ENCODE results near the gene HELZ.

GRCh38 chr17:67109111-67109510 is 135.9 kb downstream of the HELZ start:
- TF ChIP-seq, protein P1, sequence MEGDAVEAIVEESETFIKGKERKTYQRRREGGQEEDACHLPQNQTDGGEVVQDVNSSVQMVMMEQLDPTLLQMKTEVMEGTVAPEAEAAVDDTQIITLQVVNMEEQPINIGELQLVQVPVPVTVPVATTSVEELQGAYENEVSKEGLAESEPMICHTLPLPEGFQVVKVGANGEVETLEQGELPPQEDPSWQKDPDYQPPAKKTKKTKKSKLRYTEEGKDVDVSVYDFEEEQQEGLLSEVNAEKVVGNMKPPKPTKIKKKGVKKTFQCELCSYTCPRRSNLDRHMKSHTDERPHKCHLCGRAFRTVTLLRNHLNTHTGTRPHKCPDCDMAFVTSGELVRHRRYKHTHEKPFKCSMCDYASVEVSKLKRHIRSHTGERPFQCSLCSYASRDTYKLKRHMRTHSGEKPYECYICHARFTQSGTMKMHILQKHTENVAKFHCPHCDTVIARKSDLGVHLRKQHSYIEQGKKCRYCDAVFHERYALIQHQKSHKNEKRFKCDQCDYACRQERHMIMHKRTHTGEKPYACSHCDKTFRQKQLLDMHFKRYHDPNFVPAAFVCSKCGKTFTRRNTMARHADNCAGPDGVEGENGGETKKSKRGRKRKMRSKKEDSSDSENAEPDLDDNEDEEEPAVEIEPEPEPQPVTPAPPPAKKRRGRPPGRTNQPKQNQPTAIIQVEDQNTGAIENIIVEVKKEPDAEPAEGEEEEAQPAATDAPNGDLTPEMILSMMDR (IDR thresholded peaks at IDR 0.05; ENCODE audit: low read length) = no peak
- no peak for TF ChIP-seq EZH2 (IDR thresholded peaks at IDR 0.05; ENCODE audit: borderline replicate concordance, low read length)

Data from OCI-LY1 (cell line).